ENCODE data around the gene MED10. TPM values are rescaled to one million over a fixed set of nuclear protein-coding genes. Genes with fewer than 3 reads are reported as not detected.

The MED10 gene
- polyA plus RNA-seq, 1 of the 3 experiments (the other 2 are of a cell fraction): 75.9 TPM

- TF ChIP-seq IRF3 (IDR thresholded peaks at IDR 0.05; ENCODE audit: low read depth, low read length) (no peak), TEAD4 (IDR thresholded peaks at IDR 0.05; ENCODE audit: borderline replicate concordance, insufficient read depth) (no peak)
These were observed 25.1 kb upstream of the MED10 start (continued) for GRCh38 chr5:6403416-6403815.

GRCh38 chr5:6402939-6403338 is 24.6 kb upstream of the MED10 start:
- Histone ChIP-seq H2AFZ (ENCODE audit: low read depth) (no peak overlapping the region), H3K9me3 (no peaks in the 10 kb centered on the region), H3K9ac (no peak overlapping the region), H4K20me1 (ENCODE audit: insufficient read depth) (no peaks in the 10 kb centered on the region), H3K27ac (ENCODE audit: low read depth in 2 of 2, low read length in 1 of 2) (no peak overlapping the region), H3K36me3 (replicated peaks in 1 of 2; ENCODE audit: control insufficient read depth in 1 of 2, insufficient read depth in 2 of 2, low read length in 1 of 2) (no peaks in the 10 kb centered on the region), H3K27me3 (ENCODE audit: insufficient read depth) (no peaks in the 10 kb centered on the region), H3F3A (replicated peaks; ENCODE audit: insufficient read depth) (no peaks in the 10 kb centered on the region), H3K79me2 (ENCODE audit: insufficient read depth) (no peaks in the 10 kb centered on the region), H3K4me2 (no peak overlapping the region), H3K4me3 (ENCODE audit: low read depth in 2 of 2, low read length in 1 of 2) (no peak overlapping the region), H3K9me2 (no peaks in the 10 kb centered on the region), H3K4me1 (ENCODE audit: control insufficient read depth in 1 of 2, insufficient read depth in 2 of 2, low read depth in 1 of 2, low read length in 1 of 2) (no peaks in the 10 kb centered on the region; a peak in 1 of 4 replicates)
- TF ChIP-seq EZH2phosphoT487 (IDR thresholded peaks at IDR 0.05; ENCODE audit: borderline replicate concordance, low read depth) (no peak), POLR2AphosphoS5 (IDR thresholded peaks at IDR 0.05; ENCODE audit: low read depth, low read length) (no peak), JUND (IDR thresholded peaks at IDR 0.05) (no peak)
- POLR2A ChIA-PET: no interaction called here
- 53% methylated on average over 6 of the region's 6 CpGs for WGBS (ENCODE audit: low lambda C conversion rate)
- CTCF ChIA-PET: interaction anchor here (0.9 kb wide), 1 partner anchor 211 kb away, joined by 3 read pairs; no protein-coding TSS in a partner anchor
- no peak for DNase-seq

GRCh38 chr5:6401410-6401809 is 23.1 kb upstream of the MED10 start:
- Histone ChIP-seq H3K4me1 (ENCODE audit: control insufficient read depth in 1 of 2, insufficient read depth in 2 of 2, low read depth in 1 of 2, low read length in 1 of 2) (no peaks in the 10 kb centered on the region; a peak in 1 of 4 replicates), H4K20me1 (ENCODE audit: insufficient read depth) (no peaks in the 10 kb centered on the region), H3K4me2 (no peak overlapping the region), H3K79me2 (ENCODE audit: insufficient read depth) (no peaks in the 10 kb centered on the region), H3K27me3 (ENCODE audit: insufficient read depth) (no peaks in the 10 kb centered on the region), H3K36me3 (replicated peaks in 1 of 2; ENCODE audit: control insufficient read depth in 1 of 2, insufficient read depth in 2 of 2, low read length in 1 of 2) (no peaks in the 10 kb centered on the region), H3K27ac (ENCODE audit: low read depth in 2 of 2, low read length in 1 of 2) (no peak overlapping the region), H3K9me3 (no peaks in the 10 kb centered on the region), H3K9me2 (no peaks in the 10 kb centered on the region), H2AFZ (ENCODE audit: low read depth) (no peak overlapping the region), H3K4me3 (ENCODE audit: low read depth in 2 of 2, low read length in 1 of 2) (no peak overlapping the region), H3K9ac (no peak overlapping the region), H3F3A (replicated peaks; ENCODE audit: insufficient read depth) (no peaks in the 10 kb centered on the region)
- DNase-seq: no peak
- CTCF ChIA-PET: no interaction called here
- no peak for TF ChIP-seq NFIC (IDR thresholded peaks at IDR 0.05; ENCODE audit: borderline replicate concordance)
- no peak for TF ChIP-seq IRF3 (IDR thresholded peaks at IDR 0.05; ENCODE audit: low read depth, low read length)
- no peak for TF ChIP-seq RAD21 (IDR thresholded peaks at IDR 0.05; ENCODE audit: low read length)
- no peak for TF ChIP-seq SMC3 (IDR thresholded peaks at IDR 0.05; ENCODE audit: low read depth, low read length)
- TF ChIP-seq FOXJ3 (CRISPR knock-in tag; IDR thresholded peaks at IDR 0.05): no peak
- TF ChIP-seq TAF1 (IDR thresholded peaks at IDR 0.05; ENCODE audit: borderline replicate concordance, low read depth, low read length): no peak
- TF ChIP-seq RXRA (IDR thresholded peaks at IDR 0.05; ENCODE audit: borderline replicate concordance, low read depth): no peak
- TF ChIP-seq FOSL2 (IDR thresholded peaks at IDR 0.05; ENCODE audit: borderline replicate concordance, low read depth): no peak
- TF ChIP-seq CHD2 (IDR thresholded peaks at IDR 0.05; ENCODE audit: low read length, partially characterized antibody): no peak
- 25% methylated on average over 2 of the region's 2 CpGs for WGBS (ENCODE audit: low lambda C conversion rate)
- POLR2A ChIA-PET: no interaction called here

Data from SK-N-SH (cell line).